PC-9 (cell line): ENCODE results near the gene DENND10. TPM values are rescaled to one million over a fixed set of nuclear protein-coding genes. Genes with fewer than 3 reads are reported as not detected.

Source experiments
- BruUV-seq: library from RNA; stranded (reverse); fragments of 400-500 nt; replicated peaks from 2 replicates; lab custom pipeline; 2021; lab: Mats Ljungman, UMichigan
- CTCF ChIA-PET: fragments of 300-600 bp; sonication (Branson Sonifier 250); formaldehyde crosslinking; loops from one replicate; lab custom pipeline; 2022; ENCODE audit warnings: antibody characterized with exemption; lab: Charles Lee
- POLR2A ChIA-PET: fragments of 300-600 bp; sonication (Branson Sonifier 250); formaldehyde crosslinking; loops from one replicate; lab custom pipeline; 2022; ENCODE audit warnings: antibody characterized with exemption; ENCODE audit not compliant: unreplicated experiment; lab: Charles Lee
- DNase-seq, 2 experiments: peaks; one replicate each; pipeline versions ENCODE4 v3.0.0 to v3.0.0-alpha.2; 2015 to 2022; ENCODE audit warnings: mixed read lengths in 1 of 2
- H2AFZ ChIP-seq: fragments of 200-600 bp; sonication (generic); 2 replicates; pipeline ENCODE4 v1.8.1; 2017; ENCODE audit warnings: antibody characterized with exemption
- H3F3A ChIP-seq: fragments of 200-600 bp; sonication (generic); 2 replicates; pipeline ENCODE4 v1.8.1; 2017; ENCODE audit warnings: antibody characterized with exemption, mild to moderate bottlenecking, low read depth; ENCODE audit not compliant: insufficient read depth
- H3K27ac ChIP-seq: fragments of 200-600 bp; sonication (generic); 2 replicates; pipeline ENCODE4 v1.6.1; 2016; ENCODE audit warnings: mixed run types
- H3K27me3 ChIP-seq: fragments of 200-600 bp; sonication (generic); 2 replicates; pipeline ENCODE4 v1.6.1; 2016; ENCODE audit warnings: low read depth, mixed run types; ENCODE audit not compliant: insufficient read depth
- H3K36me3 ChIP-seq: fragments of 200-600 bp; sonication (generic); 2 replicates; pipeline ENCODE4 v1.6.1; 2016; ENCODE audit warnings: low read depth, mixed run types
- H3K4me1 ChIP-seq: fragments of 200-600 bp; sonication (generic); replicated peaks from 2 replicates; pipeline ENCODE4 v1.6.1; 2016; ENCODE audit warnings: mixed run types; ENCODE audit not compliant: insufficient read depth
- H3K4me2 ChIP-seq: fragments of 200-600 bp; sonication (generic); 2 replicates; pipeline ENCODE4 v1.6.1; 2017; ENCODE audit warnings: mixed run types
- H3K4me3 ChIP-seq: fragments of 200-600 bp; sonication (generic); 2 replicates; pipeline ENCODE4 v1.6.1; 2016; ENCODE audit warnings: mixed run types
- H3K79me2 ChIP-seq: fragments of 200-600 bp; sonication (generic); 2 replicates; pipeline ENCODE4 v1.6.1; 2017; ENCODE audit warnings: low read depth, mixed run types
- H3K9me2 ChIP-seq: fragments of 200-600 bp; sonication (generic); 2 replicates; pipeline ENCODE4 v1.8.1; 2017; ENCODE audit warnings: mild to moderate bottlenecking; ENCODE audit not compliant: insufficient read depth
- H3K9me3 ChIP-seq: fragments of 200-600 bp; sonication (generic); 2 replicates; pipeline ENCODE4 v1.8.1; 2016; ENCODE audit warnings: low read depth; ENCODE audit not compliant: insufficient read depth
- H4K20me1 ChIP-seq: fragments of 200-600 bp; sonication (generic); 2 replicates; pipeline ENCODE4 v1.8.1; 2017; ENCODE audit not compliant: insufficient read depth
- CTCF ChIP-seq: fragments of 200-600 bp; sonication (generic); conservative IDR thresholded peaks from 2 replicates; pipeline ENCODE4 v1.6.1; 2017; ENCODE audit warnings: mixed run types, antibody characterized with exemption, mild to moderate bottlenecking, moderate library complexity
- EZH2 ChIP-seq: fragments of 200-600 bp; sonication (generic); IDR thresholded peaks from 2 replicates; pipeline ENCODE4 v1.8.0; 2017; ENCODE audit warnings: antibody characterized with exemption, low read depth
- intact Hi-C: fragments of 100-400 bp; cut with micrococcal nuclease; formaldehyde crosslinking; loops from one replicate; pipeline ENCODE4 v1.10.0; 2022; ENCODE audit not compliant: unreplicated experiment
- total RNA-seq: library from RNA; stranded (reverse); gene quantifications from 2 replicates; pipeline ENCODE4 v1.2.3, GENCODE V29; 2021

DENND10 gene
- total RNA-seq, 1 experiment from 2014 or later, result 30.1 TPM

GRCh38 chr10:119119400-119119799 lies 15.5 kb downstream of the DENND10 start:
- POLR2A ChIA-PET, result no interaction called here
- Histone ChIP-seq H3K27me3 (no peaks in the 10 kb centered on the region), H2AFZ (no peak overlapping the region), H3K4me2 (no peak overlapping the region), H3K9me3 (no peaks in the 10 kb centered on the region), H3K4me1 (peaks cover 6% of the 10 kb centered on the region), H4K20me1 (no peaks in the 10 kb centered on the region), H3K36me3 (no peaks in the 10 kb centered on the region), H3F3A (peaks cover 6% of the 10 kb centered on the region; the same call in 1 of the 2 replicates), H3K4me3 (no peak overlapping the region), H3K79me2 (no peaks in the 10 kb centered on the region), H3K9me2 (no peaks in the 10 kb centered on the region), H3K27ac (no peak overlapping the region)
- CTCF ChIA-PET, result no interaction called here
- intact Hi-C loops, result no loop called here
- TF ChIP-seq EZH2 (no peak), CTCF (no peak)
- BruUV-seq, result no TSS peak
- no peak for DNase-seq

- no TSS peak for BruUV-seq
- intact Hi-C loops, result no loop called here
- DNase-seq, result no peak
- no peak overlapping the region for H3K27ac ChIP-seq
- H2AFZ ChIP-seq, result no peak overlapping the region
- H3K9me2 ChIP-seq, result no peaks in the 10 kb centered on the region
- H3K4me2 ChIP-seq, result no peak overlapping the region
- H3K4me1 ChIP-seq, result no peaks in the 10 kb centered on the region
- no peaks in the 10 kb centered on the region for H4K20me1 ChIP-seq
- no peak overlapping the region for H3K4me3 ChIP-seq
- H3F3A ChIP-seq, result no peaks in the 10 kb centered on the region
- H3K79me2 ChIP-seq, result no peaks in the 10 kb centered on the region
- no peaks in the 10 kb centered on the region for H3K9me3 ChIP-seq
- ChIA-PET POLR2A (no interaction called here), CTCF (no interaction called here)
- no peaks in the 10 kb centered on the region for H3K27me3 ChIP-seq
- TF ChIP-seq EZH2 (no peak), CTCF (no peak)
- no peaks in the 10 kb centered on the region for H3K36me3 ChIP-seq
These were observed 16.5 kb downstream of the DENND10 start for GRCh38 chr10:119120413-119120867.

GRCh38 chr10:119120875-119121274 lies 17.0 kb downstream of the DENND10 start:
- H3K4me3 ChIP-seq, result no peak overlapping the region
- no peaks in the 10 kb centered on the region for H3K9me3 ChIP-seq
- no peak for DNase-seq
- no peak overlapping the region for H3K27ac ChIP-seq
- H3K27me3 ChIP-seq, result no peaks in the 10 kb centered on the region
- no peaks in the 10 kb centered on the region for H3K36me3 ChIP-seq
- intact Hi-C loops, result no loop called here
- H4K20me1 ChIP-seq, result no peaks in the 10 kb centered on the region
- no peaks in the 10 kb centered on the region for H3F3A ChIP-seq
- TF ChIP-seq EZH2 (no peak), CTCF (no peak)
- no peaks in the 10 kb centered on the region for H3K4me1 ChIP-seq
- ChIA-PET CTCF (interaction anchor here (0.7 kb wide), 1 partner anchor 17 kb away, joined by 27 read pairs; the partner anchor contains the start of gene DENND10), POLR2A (no interaction called here)
- no peaks in the 10 kb centered on the region for H3K79me2 ChIP-seq
- no TSS peak for BruUV-seq
- H3K4me2 ChIP-seq, result no peak overlapping the region
- no peaks in the 10 kb centered on the region for H3K9me2 ChIP-seq
- H2AFZ ChIP-seq, result no peak overlapping the region
